ENCODE measurements around the gene NDUFB11.

The NDUFB11 gene

DNA sequence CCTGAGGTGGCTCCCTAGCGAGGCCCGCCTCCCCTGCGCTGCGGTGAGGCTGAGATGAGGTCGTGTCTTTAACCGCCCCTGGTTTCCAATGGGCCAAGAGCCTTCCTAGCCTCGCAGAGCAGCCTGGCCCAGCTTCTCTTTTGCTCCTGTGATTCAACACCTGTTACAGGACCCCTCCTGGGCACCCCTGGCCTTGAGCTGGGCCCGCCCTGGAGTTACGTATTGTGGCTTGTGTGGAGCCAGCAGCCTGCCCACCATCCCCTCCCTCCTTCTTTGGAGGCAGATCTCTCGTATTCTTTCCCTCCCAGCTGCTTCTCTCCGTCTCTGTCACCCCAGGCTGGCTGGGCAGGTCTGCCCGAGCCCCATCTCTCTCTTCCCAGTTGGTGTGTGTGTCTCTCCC lies 29.9 kb upstream of the NDUFB11 start:
- no peak for DNase-seq

DNA sequence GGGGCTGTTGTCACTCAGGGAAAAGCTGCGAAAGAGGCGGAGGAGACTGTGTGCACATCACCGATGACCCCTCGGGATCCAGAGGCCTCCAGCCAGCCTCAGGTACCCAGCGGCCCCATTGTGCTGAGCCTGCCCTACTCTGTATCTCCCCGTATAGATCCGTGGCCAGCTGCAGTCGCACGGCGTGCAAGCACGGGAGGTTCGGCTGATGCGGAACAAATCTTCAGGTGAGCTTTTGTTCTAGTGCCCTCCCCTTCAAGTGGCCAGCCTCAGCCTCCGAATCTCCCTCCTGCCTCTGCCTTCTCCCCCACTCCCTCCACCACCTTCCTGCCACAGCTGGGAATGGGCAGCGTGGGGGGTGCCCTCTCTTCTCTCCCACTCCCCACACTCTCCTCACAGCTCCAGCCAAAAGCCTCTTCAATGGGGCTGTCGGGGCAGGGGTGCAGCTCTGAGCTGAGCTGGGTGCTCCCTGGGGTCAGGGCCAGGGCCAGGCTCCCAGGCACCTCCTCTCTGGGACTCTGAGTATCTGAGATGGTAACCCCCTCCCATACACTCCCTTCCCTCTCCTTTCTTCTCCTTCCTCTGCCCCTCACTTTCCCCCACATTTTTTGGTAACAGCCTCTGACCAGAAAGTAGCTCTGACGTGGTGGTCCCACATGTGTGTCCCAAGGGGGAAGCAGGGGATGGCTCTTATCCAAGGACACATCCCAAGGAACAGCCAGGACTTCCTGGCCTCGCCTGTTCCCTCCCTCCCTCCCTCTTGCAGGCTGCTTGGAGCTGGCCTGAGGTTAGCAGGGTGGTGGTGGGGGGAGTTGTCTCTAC lies 28.7 kb upstream of the NDUFB11 start:
- DNase-seq: no peak

DNA sequence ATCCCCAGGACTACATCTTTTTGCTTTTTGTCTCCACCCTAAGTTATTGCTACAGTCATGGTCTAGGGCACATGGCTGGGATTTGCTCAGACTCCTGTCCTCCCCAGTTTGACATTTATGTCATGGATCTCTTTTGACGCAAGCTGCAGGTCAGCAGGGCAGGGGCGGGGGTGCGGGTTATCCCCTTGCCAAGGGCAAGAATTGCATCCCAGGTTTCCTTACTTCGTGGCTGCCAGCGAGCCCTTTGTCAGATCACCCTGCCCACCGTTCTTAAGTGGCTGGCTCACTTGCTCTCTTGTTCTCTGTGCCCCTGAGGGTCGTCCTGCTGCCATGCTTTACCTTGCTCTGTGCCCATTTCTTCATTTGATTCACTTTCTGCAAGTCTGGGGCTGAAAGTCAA lies 28.0 kb upstream of the NDUFB11 start:
- DNase-seq: no peak

DNA sequence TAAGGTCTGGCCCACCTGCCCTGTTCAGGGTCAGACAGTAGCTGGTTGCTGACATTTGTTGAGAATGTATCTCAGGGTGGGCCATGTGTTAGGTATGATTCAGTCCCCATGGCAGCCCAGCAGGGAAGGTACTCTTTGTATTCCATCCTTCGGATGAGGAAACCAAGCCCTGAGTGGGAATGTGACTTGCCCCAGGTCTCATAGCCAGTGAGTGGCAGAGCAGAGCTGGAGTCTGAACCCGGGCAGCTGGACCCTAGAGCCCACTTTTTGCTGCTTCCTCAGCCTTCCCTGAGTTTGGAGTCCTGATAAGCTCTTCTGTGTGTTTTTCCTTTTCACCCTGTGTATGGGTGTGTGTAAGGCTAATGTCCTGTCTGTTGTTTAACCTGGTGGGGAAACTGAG lies 27.5 kb upstream of the NDUFB11 start:
- DNase-seq: no peak

DNA sequence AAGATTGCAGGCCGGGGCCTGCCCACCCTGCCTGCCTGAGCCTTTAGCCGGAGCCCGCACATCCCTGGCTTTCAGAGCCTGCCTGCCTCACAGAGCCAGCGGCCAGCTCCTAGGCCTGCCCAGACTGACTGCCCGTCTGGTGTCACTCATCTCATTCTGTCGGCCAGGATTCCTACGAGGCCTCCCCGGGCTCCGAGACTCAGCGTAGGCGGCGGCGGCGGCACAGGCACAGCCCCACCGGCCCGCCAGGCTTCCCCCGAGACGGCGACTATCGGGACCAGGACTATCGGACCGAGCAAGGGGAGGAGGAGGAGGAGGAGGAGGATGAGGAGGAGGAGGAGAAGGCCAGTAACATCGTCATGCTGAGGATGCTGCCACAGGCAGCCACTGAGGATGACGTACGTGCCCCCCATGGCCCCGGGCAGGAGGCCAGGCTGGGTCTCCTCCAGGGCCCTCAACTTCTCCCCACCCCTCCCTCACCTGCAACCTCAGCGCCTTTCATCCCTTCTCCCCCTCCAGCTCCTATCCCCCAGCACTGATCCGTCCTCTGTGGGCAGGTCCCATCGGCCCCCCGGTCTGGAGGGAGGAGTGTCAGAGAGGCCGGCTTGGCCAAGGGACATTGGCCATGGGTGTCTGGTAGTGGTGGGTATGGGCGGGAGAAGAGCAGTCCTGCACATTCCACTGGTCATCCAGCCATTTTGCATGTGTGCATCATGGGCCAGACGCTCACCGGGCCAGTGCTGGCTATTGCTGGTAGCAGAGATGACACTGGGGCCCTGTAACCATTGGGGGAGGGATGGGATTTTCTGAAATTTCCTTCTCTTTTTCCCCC lies 26.6 kb upstream of the NDUFB11 start:
- DNase-seq: no peak

DNA sequence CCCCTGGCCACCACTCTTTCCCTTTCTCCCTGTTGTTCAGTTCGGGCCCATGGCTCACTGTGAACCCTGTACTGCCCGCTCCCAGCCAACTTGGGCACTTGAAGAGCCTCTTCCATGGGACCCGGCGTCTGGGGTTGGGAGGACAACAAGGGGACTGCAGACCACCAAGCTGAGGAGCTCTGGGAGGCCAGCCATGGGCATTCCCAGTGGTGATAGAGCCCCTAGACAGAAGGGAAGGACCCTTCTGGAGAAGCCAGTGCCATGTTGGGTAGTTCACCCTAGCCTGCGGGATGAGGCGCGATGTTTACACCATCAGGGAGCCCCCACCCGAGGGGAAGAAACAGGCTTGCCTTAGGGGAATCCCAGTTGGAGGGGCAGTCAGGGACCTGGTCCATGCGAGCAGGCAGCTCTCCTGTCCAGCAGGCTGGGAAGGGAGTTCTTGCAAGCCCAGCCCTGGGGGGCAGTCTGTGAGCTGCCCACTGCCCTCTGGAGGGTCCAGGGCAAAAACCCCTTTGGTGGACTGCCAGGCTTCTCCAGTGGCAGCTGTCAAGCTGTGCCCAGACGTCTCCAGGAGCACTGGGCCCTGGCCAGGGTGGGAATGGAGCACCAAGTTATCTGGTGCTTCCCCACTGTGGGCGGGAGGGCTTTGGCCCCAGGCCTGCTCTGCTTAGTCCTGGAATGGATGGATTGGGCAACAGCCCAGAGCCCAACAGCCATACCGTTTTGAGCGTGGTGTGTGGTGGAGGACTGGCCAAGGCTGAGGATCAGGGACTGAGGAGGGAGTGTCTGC lies 25.4 kb upstream of the NDUFB11 start:
- no peak for DNase-seq

DNA sequence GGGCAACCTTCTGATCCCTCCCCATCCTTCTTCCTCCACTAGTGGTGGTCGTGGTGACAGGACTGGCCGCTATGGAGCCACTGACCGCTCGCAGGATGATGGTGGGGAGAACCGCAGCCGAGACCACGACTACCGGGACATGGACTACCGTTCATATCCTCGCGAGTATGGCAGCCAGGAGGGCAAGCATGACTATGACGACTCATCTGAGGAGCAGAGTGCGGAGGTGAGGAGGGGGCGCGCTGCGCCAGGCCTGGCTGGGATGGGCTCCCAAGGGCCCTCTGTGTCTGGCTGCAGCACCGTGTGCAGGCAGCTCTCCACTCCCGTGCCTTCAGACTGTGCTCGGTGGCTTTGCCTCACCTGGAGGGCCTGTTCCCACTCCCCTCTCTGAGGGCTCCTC lies 24.8 kb upstream of the NDUFB11 start:
- DNase-seq: no peak

DNA sequence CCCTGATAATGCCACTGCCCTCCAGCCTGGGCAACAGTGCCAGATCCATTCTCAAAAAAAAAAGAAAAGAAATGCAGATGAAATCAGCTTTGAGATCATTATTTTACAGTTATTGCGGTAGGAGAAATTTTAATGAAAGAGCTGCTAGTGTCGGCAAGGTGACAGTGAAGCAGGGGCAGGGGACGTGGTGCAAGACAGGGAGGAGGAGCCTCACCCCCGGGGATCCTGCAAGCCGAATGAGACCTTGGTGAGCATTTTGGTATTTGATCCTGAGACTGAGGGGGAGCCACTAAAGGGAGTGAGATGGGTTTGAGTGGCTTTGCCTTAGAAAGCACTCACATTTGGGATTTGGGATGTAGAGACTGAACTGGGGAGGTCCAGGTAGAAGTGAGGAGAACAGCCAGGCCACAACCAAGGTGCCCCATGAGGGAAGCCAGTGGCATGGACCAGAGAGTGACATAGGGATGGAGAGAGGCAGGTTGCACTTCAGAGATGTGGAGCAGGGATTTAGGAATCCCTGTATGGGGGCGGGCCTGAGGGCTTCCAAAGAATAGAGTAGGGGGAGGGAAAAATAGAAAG lies 24.1 kb upstream of the NDUFB11 start:
- no peak for DNase-seq

DNA sequence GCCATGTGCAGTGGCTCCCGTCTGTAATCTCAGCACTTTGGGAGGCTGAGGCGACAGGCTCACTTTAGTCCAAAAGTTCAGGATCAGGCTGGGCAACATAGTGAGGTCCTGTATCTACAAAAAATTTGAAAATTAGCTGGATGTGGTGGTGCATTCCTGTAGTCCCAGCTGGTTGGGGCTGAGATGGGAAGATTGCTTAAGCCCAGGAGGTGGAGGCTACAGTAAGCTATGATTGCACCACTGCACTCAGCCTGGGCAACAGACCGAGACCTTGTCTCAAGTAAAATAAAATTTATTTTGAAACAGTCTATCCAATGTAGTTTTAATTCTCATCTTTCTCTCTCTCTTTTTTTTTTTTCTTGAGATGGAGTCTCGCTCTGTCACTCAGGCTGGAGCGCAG lies 21.6 kb upstream of the NDUFB11 start:
- DNase-seq: no peak

DNA sequence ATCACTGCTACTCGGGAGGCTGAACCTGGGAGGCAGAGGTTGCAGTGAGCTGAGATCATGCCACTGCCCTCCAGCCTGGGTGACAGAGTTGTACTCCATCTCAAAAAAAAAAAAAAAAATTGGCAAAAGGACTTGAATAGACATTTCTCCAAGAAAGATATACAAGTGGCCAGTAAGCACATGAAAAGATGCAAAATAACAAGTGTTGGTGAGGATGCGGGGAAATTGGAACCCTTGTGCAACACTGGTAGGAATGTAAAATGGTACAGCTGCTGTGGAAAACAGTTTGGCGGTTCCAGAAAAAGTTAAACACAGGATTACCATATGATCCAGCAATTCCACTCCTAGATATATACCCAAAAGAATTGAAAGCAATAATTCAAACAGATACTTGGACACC lies 19.9 kb upstream of the NDUFB11 start:
- DNase-seq: no peak

DNA sequence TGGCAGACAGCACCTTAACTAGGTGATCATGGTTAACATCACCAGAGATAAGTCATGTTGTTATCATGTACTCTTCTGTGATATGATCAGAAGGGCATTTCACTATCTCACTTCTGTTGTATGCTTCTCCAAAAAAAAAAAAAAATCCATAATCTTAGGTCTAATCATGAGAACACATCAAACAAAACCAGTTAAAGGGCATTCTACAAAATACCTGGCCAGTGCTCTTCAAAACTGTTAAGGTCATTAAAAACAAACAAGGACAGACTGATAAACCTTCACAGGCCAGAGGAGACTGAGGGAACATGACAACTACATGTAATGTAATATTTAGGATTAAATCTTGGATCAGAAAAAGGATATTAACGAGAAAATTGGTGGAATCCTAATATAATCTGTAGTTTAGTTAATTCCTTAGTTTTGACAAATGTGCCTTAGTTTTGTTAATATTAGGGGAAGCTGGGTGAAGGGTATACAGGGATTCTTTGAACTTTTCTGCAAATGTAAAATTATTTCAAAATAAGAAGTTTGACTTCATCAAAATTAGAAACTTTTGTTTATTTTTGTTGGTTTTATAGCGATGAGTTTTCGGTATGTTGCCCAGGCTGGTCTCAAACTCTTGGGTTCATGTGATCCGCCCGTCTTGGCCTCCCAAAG lies 18.6 kb upstream of the NDUFB11 start:
- no peak for DNase-seq

DNA sequence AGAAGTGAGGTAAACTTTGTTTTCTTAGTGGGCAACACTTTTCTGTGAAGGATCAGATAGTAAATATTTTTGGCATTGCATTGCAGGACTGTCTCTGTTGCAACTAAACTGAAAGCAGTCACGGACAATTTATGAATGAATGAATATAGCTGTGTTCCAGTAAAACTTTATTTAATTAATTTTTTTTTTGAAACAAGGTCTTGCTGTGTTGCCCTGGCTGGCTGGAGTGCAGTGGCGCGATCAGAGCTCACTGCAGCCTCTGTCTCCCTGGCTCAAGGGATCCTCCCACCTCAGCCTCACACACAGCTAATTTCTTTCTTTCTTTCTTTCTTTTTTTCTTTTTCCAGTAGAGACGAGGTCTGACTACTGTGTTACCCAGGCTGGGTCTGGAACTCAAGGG lies 16.3 kb upstream of the NDUFB11 start:
- no peak for DNase-seq

DNA sequence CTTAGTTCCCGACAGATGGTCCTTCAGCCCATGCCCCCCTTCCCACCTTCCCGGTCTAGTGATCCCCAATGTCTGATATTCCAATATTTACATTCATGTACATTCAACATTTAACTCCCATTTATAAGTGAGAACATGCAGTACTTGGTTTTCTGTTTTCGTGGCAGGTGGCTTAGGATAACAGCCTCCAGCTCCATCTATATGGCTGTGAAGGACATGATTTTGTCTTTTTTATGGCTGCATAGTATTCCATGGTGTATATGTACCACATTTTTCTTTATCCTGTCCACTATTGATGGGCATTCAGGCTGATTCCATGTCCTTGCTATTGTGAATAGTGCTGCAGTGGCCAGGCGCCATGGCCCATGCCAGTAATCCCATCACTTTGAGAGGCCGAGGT lies 14.3 kb upstream of the NDUFB11 start:
- DNase-seq: no peak

DNA sequence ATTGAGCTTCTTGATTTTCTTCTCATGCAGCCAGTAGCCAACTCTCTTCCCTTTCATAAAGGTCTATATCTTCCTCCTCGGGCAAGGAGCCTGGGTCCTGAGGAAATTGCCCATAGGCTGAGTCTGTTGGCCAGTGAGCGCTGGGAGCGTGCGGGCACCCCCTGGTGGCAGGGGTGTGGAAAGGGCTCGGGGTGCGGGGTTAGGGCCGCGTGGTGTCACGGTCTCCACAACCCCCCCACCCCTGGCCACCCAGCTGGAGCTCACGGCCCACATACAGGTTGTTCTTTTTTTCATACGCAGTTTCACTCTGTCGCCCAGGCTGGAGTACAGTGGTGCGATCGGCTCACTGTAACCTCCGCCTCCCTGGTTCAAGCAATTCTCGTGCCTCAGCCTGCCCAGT lies 13.6 kb upstream of the NDUFB11 start:
- DNase-seq: no peak

DNA sequence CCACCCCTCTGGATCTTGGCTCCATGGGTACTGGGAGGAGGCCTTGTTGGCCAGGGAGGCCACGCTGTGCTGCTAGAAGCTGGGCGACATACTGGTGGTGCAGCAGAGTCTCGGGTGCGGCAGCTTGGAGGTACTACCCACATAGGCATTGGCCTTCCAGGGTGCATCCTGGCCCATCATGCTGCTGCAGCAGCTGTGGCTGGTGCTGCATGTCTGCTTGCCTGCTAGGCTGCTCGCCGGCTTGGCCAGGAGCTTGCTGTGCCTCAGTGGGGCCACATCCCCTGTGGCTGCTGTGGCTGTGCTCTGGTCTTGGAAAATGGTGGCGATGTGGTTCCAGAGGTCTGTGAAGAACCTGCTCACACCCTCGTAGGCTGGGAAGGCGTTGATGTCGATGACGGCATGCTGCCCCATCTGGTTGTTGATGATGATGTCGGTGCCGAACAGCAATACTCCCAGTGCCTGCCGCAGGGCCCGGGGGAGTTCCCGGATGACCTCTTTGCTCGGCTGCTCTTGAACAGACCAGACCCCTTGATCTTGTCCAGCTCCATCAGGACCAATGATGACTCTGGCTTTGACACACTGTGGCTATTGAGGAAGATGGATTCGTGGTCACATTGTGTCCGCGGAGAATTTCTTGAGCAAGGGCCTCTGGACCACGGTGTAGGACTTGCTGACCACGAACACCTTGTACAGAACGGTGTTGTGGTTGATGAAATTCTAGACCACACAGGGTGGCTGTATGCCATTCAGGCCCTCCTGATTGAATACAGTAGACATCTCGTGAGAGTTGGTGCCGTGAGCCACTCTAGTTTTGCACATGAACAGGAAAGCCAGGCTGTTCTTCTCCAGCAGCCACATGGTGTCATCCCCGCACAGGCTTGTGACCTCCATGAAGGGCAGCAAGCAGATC lies 12.4 kb upstream of the NDUFB11 start:
- DNase-seq: no peak

DNA sequence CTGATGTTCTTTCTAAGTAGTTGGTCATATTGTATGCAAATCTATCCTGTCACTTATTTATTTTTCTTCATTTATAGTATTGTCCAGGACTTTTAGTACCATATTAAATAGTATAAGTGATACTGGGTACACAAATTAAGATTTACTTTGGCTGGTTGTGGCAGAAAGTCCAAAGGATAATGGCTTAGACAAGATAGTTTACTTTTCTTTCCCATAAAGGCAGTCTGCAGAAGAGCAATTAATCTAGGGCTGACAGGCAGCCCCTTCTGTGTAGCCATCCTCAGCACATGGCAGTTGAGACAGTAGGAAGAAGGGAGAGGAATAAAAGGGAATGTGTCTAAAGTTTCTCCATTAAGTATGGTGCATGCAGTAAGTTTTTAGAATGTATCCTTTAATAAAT lies 6.9 kb upstream of the NDUFB11 start:
- no peak for DNase-seq

DNA sequence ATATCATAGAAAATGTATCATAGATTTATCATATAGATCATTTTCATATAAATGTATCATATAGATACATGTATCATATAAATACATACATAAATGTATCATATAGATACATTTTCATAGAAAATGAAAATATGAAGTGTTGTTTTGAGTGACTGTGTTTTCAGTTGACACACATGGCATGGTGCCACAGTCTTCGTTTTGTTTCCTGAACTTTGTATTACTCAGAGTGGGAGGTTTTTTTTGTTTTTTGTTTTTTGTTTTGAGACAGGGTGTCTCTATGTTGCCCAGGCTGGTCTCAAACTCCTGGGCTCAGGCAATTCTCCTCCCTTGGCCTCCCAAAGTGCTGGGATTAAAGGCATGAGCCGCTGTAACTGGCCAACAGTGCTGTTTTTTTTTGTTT lies 4.4 kb upstream of the NDUFB11 start:
- no peak for DNase-seq

DNA sequence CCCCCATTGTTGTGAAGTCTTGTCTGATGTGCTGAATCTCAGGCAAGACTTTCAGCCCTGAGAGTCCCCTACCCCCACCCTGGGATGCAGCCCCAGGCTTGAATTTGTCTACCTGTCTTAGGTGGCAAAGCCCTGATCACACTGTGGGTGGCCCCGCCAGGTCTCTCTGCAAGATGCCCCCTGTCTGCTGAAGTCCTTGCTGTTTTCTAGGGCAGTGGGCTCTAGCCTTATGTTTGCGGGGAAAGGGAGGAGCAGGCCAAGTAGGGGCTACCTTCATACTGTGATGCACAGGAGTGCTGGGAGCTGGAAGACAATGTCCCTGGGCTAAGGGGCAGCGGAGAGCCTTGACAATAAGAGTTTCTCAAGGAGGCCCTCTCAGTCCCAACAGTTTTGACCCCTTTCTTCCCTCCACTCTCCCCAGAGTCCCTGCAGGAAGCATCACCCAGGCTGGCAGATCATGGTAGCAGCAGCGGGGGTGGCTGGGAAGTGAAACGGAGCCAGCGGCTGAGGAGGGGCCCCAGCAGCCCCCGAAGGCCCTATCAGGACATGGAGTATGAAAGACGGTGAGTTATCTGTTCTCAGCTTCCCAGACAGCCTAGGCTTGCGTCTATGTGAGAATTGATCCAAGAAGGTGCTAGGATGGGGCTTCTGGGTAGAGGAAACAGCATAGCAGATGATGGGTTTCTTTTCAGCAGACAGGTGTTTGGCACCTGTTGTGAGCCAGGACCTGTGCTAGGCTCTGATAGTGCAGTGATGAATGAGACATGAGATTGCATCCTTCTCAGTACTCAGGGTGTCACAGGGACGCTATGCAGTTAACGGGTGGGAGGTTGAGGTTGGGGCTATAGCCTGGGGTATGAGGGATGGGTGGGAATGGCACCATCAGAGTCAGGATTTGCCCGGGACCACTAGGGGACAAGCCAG lies 2.7 kb upstream of the NDUFB11 start:
- no peak for DNase-seq

DNA sequence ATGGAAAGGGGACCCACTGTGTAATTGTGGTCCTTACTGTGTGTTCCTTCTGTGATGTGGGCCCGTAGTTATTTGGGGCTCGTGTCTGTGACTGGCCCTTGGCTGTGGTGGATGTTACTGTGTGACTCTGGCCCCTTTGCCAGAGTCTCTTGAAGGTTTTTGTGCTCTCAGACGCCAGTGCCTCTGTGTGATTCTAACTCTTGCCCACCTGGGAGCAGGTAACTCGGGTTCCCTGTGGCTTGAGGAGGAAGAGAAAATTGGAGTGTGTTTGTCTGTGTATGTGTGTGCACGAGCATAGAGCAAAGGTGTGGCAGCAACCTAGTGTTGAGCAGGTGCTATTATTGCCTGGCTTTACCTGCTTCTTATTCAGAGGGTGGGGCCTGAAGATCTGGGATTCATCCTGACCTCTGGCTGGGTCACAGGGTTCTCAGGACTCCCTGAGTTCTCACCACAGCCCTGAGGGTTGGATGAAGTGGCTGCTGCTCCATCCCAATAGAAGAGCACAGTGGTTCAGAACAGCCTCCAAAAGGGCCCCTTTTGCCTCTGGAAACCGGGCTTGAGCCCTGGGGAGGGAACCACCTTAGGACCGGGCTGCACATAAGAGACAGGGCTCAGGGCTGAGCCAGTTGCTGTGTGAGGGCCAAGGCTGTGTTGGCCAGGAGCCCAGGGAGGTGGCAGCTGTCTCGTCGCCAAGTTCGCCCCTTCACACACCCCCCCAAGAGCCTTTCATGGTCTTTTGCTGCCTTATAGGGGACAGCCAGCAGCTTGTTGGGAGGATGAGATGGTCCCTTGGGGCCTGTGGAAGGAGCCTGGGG lies 1.8 kb upstream of the NDUFB11 start:
- no peak for DNase-seq

All from CD4-positive, alpha-beta T cell treated with Interleukin-1 beta for 1 hour (primary cell).